T47D (cell line): ENCODE data around the gene L1TD1.
"Not testable (repeated sequence)": the region's sequence is repeated elsewhere in the genome, so short reads cannot be mapped to it uniquely, and the experiment has no call there.

Source experiments
- DNase-seq, 2 experiments: peaks; one replicate each; pipeline versions ENCODE4 v3.0.0 to v3.0.0-alpha.2; 2011 to 2012; ENCODE audit warnings: low read depth in 1 of 2, low spot score in 1 of 2
- JUND ChIP-seq: IDR thresholded peaks from 2 replicates; pipeline ENCODE4 v1.6.1; 2012; ENCODE audit warnings: low read depth
- in situ Hi-C: cut with HindIII; loops from 2 replicates; pipeline ENCODE4 v1.10.0; 2016; ENCODE audit warnings: low sequenced_read_pairs, low pct_unique_long_range_greater_than_20kb

The L1TD1 gene

GRCh38 chr1:62184336-62184735 lies 10.3 kb upstream of the L1TD1 start:
- DNase-seq: no peak
- no peak for TF ChIP-seq JUND
- in situ Hi-C loops: no loop called here

GRCh38 chr1:62185233-62185632 lies 9.4 kb upstream of the L1TD1 start:
- DNase-seq, in situ Hi-C loops: not testable (repeated sequence)

GRCh38 chr1:62185677-62186076 lies 9.0 kb upstream of the L1TD1 start:
- no peak for DNase-seq
- in situ Hi-C loops: no loop called here
- no peak for TF ChIP-seq JUND

- no peak for DNase-seq
- in situ Hi-C loops: no loop called here
- no peak for TF ChIP-seq JUND
Measured at GRCh38 chr1:62187548-62187947, 7.1 kb upstream of the L1TD1 start.

GRCh38 chr1:62188111-62188510 lies 6.5 kb upstream of the L1TD1 start:
- in situ Hi-C loops: no loop called here
- no peak for DNase-seq
- TF ChIP-seq JUND: no peak

- in situ Hi-C loops: no loop called here
- DNase-seq: no peak
- TF ChIP-seq JUND: no peak
Measured at GRCh38 chr1:62196086-62196690, 1.5 kb downstream of the L1TD1 start.

GRCh38 chr1:62198069-62198780 lies 3.6 kb downstream of the L1TD1 start:
- no peak for TF ChIP-seq JUND
- in situ Hi-C loops: no loop called here
- DNase-seq: no peak

- no peak for TF ChIP-seq JUND
- DNase-seq: no peak
- in situ Hi-C loops: no loop called here
Measured at GRCh38 chr1:62198781-62199125, 4.1 kb downstream of the L1TD1 start.

GRCh38 chr1:62207187-62207586 lies 12.5 kb downstream of the L1TD1 start:
- TF ChIP-seq JUND: no peak
- in situ Hi-C loops: no loop called here
- DNase-seq: no peak

GRCh38 chr1:62208087-62208486 lies 13.4 kb downstream of the L1TD1 start:
- TF ChIP-seq JUND: no peak
- in situ Hi-C loops: no loop called here

GRCh38 chr1:62208970-62209369 lies 14.3 kb downstream of the L1TD1 start:
- no peak for DNase-seq

More at GRCh38 chr1:62208087-62208486, 13.4 kb downstream of the L1TD1 start:
- DNase-seq: no peak

GRCh38 chr1:62209931-62210595 lies 15.4 kb downstream of the L1TD1 start:
- no peak for TF ChIP-seq JUND
- no peak for DNase-seq
- in situ Hi-C loops: no loop called here

More at GRCh38 chr1:62208970-62209369, 14.3 kb downstream of the L1TD1 start:
- no peak for TF ChIP-seq JUND
- in situ Hi-C loops: no loop called here

GRCh38 chr1:62210960-62211359 lies 16.3 kb downstream of the L1TD1 start:
- no peak for TF ChIP-seq JUND
- no peak for DNase-seq
- in situ Hi-C loops: no loop called here

- in situ Hi-C loops: no loop called here
- TF ChIP-seq JUND: no peak
- no peak for DNase-seq
Measured at GRCh38 chr1:62212411-62212810, 17.8 kb downstream of the L1TD1 start.
